HL-60 (cell line): ENCODE measurements around the gene HMCN1.

Experiments used
- GABPA ChIP-seq: IDR thresholded peaks from 2 replicates; pipeline ENCODE4 v1.6.1; 2012; ENCODE audit warnings: low read depth
- POLR2AphosphoS5 ChIP-seq: IDR thresholded peaks from 2 replicates; pipeline ENCODE4 v1.6.1; 2012; ENCODE audit warnings: low read depth
- REST ChIP-seq: IDR thresholded peaks from 2 replicates; pipeline ENCODE4 v1.6.1; 2012; ENCODE audit warnings: low read depth; ENCODE audit not compliant: insufficient replicate concordance
- SPI1 ChIP-seq: IDR thresholded peaks from 2 replicates; pipeline ENCODE4 v1.6.1; 2012; ENCODE audit warnings: low read depth, mild to moderate bottlenecking, borderline replicate concordance
- TF ChIP-seq, protein P1 (sequence below): IDR thresholded peaks from one replicate; pipeline ENCODE4 v1.5.1; 2011; ENCODE audit warnings: low read length, control low read depth, inconsistent platforms; ENCODE audit not compliant: insufficient read depth

- TF ChIP-seq, protein P1, sequence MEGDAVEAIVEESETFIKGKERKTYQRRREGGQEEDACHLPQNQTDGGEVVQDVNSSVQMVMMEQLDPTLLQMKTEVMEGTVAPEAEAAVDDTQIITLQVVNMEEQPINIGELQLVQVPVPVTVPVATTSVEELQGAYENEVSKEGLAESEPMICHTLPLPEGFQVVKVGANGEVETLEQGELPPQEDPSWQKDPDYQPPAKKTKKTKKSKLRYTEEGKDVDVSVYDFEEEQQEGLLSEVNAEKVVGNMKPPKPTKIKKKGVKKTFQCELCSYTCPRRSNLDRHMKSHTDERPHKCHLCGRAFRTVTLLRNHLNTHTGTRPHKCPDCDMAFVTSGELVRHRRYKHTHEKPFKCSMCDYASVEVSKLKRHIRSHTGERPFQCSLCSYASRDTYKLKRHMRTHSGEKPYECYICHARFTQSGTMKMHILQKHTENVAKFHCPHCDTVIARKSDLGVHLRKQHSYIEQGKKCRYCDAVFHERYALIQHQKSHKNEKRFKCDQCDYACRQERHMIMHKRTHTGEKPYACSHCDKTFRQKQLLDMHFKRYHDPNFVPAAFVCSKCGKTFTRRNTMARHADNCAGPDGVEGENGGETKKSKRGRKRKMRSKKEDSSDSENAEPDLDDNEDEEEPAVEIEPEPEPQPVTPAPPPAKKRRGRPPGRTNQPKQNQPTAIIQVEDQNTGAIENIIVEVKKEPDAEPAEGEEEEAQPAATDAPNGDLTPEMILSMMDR, result no peak
- TF ChIP-seq REST (no peak), POLR2AphosphoS5 (no peak), GABPA (no peak), SPI1 (no peak)
These were observed 5.8 kb downstream of the HMCN1 start for GRCh38 chr1:185739967-185740366.
